Measurements from ENCODE around the gene L1TD1.
"Not testable (repeated sequence)": the region's sequence is repeated elsewhere in the genome, so short reads cannot be mapped to it uniquely, and the experiment has no call there.

L1TD1 gene

GRCh38 chr1:62239652-62240403, 45.2 kb downstream of the L1TD1 start:
- DNase-seq = not testable (repeated sequence)

DNA sequence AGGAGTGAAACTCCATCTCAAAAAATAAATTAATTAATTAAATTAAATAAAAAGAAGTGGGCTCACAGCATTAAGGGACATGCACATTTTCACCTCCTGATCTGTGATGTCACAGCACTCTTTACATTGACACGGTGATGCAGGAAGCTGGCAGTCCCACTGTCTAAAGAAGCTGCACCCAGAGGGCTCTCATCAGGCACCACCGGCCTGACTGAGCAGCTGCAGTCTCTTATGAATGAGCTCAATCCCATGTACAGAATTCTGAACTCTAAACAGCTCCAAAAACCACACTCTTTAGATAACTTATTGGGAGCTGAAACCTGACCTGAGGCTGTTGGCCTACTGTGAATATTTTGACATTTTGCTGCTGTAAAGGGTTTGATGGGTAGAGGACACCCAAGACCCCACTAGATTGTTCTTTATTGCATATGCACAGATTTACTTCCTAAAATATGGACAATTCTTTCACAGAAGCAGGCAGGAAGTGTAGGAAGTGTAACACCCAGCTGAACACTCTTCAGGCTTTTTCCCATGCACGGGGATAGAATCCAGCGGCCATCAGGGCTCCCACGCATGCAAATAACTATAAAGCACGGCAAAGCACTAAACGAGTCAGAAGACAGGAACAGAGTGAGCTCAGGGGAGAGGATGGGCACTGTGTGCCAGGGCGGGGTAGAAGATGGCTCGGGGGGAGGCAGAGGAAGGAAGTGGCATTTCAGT, 46.2 kb downstream of the L1TD1 start:
- no peak for DNase-seq

DNA sequence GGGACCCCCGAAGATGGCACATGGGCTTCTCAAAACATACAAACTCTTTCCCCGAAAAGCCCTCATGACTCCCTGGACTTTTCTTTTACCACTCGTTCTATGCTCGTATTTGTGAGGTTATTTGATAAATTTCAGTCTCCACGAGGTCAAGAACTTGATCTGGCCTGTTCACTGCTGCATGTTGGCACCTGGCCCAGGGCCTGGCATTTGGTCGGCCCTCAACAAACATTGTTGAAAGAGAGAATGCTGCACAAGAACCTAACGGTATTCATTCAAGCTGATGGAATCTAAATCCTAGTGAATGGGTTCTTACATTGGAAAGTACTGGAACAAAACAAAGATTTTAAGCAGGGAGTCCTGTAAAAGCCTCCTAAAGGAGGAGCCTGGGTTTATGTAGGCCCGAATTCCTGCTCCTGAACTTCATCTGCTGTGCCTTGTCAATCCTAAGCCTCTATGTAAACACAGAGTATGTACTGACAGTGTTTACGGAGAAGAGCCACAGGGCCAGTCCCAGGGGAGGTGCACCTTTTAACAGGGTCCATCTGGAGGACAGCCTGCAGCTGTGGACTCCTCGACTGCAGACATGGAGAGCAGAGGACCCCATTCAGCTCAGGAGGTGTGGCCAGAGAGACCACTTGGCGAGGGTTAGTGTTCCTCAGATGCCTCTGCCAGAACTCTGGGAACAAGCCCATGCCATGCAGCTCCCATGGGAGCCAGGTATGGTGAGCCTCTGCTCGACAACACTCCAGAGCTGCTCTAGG, 46.9 kb downstream of the L1TD1 start:
- no peak for DNase-seq

DNA sequence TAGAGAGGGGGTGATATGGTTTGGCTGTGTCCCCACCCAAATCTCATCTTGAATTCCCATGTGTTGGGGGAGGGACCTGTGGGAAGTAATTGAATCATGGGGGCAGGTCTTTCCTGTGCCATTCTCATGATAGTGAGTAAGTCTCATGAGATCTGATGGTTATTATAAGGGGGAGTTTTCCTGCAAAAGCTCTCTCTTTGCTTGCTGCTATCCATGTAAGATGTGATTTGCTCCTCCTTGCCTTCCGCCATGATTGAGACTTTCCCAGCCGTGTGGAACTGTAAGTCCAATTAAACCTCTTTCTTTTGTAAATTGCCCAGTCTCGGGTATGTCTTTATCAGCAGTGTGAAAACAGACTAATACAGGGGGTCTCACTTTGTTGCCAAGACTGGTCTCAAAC, 49.7 kb downstream of the L1TD1 start:
- DNase-seq = not testable (repeated sequence)

- DNase-seq = no peak
Observed at GRCh38 chr1:62245201-62245600, 50.6 kb downstream of the L1TD1 start.

- DNase-seq = no peak
Observed at GRCh38 chr1:62247391-62248168, 52.9 kb downstream of the L1TD1 start.

- no peak for DNase-seq
Observed at GRCh38 chr1:62250126-62250726, 55.6 kb downstream of the L1TD1 start.

GRCh38 chr1:62259551-62259950, 64.9 kb downstream of the L1TD1 start:
- no peak for DNase-seq

- no peak for DNase-seq
Observed at GRCh38 chr1:62260688-62261087, 66.0 kb downstream of the L1TD1 start.

Measured in NCI-H1436 treated with DMSO at 0.1 percent for 48 hours (cell line).